Measurements from ENCODE around the gene PMEPA1. TPM values are rescaled to one million over a fixed set of nuclear protein-coding genes. Genes with fewer than 3 reads are reported as not detected.

The PMEPA1 gene
- total RNA-seq, 1 donor from 2014 or later = 62.5 TPM

DNA sequence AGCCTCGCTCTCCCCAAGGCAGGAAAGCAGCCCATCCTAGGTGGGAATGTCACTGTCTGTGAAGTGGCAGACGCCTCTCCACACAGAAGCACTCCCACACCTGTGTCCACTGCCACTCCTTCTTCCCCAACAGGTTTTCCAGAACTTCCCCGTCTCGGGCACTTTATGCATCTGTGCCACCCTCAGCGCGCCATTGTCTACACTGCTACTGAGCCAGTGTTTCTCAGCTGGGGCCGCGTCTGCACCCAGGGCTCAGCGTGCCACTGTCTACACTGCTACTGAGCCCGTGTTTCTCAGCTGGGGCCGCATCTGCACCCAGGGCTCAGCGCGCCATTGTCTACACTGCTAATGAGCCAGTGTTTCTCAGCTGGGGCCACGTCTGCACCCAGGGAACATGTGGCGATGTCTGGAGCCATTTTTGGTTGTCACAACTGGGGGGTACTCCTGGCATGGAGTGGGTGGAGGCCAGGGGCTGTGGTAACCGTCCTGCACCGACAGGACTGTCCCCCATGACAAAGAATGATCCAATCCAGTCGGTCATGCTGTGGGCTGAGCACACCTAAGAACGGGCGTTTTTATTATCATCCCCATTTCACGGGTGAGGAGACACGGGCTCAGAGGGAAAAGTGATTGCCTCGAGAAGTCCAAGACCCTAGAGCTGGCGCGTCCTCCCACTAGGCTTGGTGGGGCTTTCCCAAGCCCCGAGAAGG lies 47.9 kb downstream of the PMEPA1 start:
- no peak overlapping the region for H3K4me3 ChIP-seq (ENCODE audit: low read depth, low read length)
- TF ChIP-seq, protein P1, sequence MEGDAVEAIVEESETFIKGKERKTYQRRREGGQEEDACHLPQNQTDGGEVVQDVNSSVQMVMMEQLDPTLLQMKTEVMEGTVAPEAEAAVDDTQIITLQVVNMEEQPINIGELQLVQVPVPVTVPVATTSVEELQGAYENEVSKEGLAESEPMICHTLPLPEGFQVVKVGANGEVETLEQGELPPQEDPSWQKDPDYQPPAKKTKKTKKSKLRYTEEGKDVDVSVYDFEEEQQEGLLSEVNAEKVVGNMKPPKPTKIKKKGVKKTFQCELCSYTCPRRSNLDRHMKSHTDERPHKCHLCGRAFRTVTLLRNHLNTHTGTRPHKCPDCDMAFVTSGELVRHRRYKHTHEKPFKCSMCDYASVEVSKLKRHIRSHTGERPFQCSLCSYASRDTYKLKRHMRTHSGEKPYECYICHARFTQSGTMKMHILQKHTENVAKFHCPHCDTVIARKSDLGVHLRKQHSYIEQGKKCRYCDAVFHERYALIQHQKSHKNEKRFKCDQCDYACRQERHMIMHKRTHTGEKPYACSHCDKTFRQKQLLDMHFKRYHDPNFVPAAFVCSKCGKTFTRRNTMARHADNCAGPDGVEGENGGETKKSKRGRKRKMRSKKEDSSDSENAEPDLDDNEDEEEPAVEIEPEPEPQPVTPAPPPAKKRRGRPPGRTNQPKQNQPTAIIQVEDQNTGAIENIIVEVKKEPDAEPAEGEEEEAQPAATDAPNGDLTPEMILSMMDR (conservative IDR thresholded peaks at IDR 0.05; ENCODE audit: low read depth, low read length) = no peak
- DNase-seq (ENCODE audit: low read depth) = no peak

DNA sequence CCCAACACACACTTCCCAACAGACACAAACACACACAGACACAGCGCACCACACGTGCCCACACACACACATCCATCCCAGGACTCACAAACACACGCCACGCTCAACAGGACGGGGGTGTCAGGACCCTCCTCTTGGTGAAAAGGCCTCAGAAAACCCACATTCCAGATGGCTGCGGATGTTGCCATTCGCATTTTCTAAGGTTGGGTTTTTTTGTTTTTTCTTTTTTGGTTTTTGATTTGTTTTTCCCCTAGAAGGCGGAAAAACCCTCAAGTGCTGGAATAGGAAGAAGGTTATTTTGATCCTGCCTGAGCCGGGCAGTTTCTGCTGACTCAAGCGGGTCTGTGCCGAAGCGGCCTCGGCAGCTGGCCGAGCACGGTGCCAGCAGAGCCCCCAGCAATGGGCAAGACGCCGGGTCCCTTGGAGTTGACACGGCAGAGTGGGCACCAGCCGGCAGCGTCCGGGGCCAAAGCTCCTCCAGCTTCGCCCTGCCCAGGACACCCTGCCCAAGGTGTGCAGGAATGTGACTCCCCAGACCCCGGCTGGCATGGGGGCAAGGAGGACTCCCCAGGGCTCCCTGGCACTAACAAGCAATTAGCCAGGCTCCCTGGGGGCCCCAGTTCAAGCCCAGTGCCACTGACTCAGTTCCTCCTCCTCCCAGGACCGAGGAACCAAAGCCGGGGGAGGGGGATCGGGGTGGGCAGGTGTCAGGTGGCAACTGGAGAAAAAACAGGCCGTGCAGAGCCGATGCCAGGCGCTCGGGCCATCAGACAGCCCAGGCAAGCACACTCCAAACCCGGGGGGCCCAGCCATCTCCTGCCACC lies 48.7 kb downstream of the PMEPA1 start:
- no peak overlapping the region for H3K4me3 ChIP-seq (ENCODE audit: low read depth, low read length)
- TF ChIP-seq, protein P1 (conservative IDR thresholded peaks at IDR 0.05; ENCODE audit: low read depth, low read length) = no peak
- DNase-seq (ENCODE audit: low read depth) = no peak

DNA sequence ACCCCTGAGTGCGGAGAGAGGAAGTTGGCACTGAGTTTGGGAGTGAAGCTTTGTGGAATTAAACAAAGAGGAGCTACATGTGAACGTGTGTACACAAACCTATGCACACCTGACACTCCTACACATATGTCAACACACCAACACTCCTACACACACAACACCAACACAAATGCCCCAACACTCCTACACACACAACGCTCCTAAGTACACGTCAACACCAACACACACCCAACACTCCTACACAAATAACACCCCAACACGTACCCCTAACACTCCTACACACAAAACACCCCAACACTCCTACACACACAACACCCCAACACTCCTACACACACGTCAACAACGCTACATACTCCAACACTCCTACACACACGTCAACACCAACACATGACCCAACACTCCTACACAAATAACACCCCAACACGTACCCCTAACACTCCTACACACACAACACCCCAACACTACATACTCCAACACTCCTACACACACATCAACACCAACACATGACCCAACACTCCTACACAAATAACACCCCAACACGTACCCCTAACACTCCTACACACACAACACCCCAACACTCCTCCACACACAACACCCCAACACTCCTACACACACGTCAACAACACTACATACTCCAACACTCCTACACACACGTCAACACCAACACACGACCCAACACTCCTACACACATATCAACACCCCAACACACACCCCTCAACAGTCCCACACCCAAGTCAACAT lies 49.5 kb downstream of the PMEPA1 start:
- TF ChIP-seq, protein P1 (conservative IDR thresholded peaks at IDR 0.05; ENCODE audit: low read depth, low read length) = no peak
- no peak overlapping the region for H3K4me3 ChIP-seq (ENCODE audit: low read depth, low read length)
- no peak for DNase-seq (ENCODE audit: low read depth)

DNA sequence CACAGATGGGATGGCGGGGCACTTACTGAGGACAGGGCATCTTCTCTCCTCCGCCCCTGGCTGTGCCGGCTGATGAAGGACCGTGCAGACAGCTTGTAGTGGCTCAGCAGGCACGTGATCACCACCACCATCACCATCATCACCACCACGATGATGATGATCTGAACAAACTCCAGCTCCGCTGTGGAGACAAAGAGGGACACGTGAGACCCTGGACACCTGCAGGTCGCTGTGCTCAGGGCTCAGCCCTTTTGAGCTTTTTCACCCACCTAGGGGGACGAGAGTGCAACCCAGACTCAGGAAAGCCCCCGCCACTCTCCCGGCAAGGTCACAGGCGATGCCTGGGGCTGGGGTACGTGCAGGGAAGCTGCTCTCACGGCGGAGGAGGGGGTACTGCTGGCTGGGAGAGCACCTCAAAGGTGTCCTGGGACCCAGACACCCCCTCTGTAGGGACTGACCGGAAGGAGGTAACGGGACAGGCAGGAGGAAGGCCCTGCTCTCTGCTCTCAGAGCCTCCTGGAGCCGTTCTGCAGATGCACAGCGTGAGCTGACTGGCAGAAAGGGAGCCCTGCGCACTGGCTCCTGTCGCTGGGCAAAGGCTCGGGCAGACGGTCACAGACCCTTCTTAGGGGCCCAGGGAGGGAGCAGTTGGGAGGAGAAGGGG lies 50.2 kb downstream of the PMEPA1 start:
- TF ChIP-seq, protein P1 (conservative IDR thresholded peaks at IDR 0.05; ENCODE audit: low read depth, low read length) = no peak
- no peak for DNase-seq (ENCODE audit: low read depth)

DNA sequence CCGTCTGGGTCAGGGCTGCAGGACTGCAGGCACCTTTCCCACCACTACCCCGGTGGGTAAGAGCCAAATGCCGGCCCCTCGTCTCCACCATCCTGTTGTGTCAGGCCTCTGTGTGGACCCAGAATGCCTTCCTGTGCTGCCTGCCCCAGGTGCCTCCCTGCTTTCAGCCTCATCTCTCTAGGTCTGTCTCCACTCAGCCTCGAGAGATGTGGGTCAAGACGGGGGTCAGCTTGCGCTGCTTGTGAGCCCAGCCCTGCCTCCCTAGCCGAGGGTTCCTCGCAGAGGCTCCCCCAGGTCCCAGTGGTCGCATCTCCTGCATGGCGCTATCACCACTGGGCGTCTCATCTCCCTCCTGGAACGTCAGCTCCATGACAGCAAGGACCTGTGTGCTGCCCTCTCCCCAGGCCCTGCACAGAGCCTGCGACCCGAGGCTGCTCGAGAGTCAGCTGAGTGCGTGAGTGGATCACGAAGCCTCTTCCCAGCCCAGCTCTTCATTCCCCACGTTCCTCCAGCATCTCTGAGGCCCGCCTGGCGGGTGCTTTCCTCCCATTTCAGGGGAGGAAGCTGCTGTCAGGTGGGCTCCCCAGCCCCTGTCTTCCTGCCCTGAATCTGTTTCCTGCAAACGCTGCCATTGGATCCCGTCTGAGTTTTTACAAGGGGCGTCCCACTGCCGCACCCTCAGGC lies 50.8 kb downstream of the PMEPA1 start:
- H3K4me3 ChIP-seq (ENCODE audit: low read depth, low read length) = no peak overlapping the region
- TF ChIP-seq, protein P1 (conservative IDR thresholded peaks at IDR 0.05; ENCODE audit: low read depth, low read length) = no peak
- DNase-seq (ENCODE audit: low read depth) = no peak

More for the DNA sequence above, 50.2 kb downstream of the PMEPA1 start:
- no peak overlapping the region for H3K4me3 ChIP-seq (ENCODE audit: low read depth, low read length)

DNA sequence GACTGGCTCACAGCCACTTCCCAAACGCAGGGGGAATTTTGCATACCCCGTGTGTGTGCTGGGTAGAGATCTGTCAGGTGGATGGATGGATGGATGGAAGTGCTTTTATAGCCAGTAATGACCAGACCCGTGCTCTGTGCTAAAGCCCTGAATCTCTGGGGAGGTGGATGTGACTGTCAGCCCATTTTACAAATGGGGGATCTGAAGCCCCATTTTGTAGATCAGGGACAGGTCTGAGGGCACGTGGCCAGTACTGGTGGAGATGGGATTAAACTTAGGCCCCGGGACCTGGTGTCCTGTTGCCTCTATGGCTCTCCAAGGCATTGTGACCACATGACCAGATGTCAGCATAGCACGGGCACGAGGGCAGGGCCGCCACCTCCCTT lies 51.4 kb downstream of the PMEPA1 start:
- no peak for DNase-seq (ENCODE audit: low read depth)
- H3K4me3 ChIP-seq (ENCODE audit: low read depth, low read length) = no peak overlapping the region

More for the DNA sequence above, 51.4 kb downstream of the PMEPA1 start:
- TF ChIP-seq, protein P1 (conservative IDR thresholded peaks at IDR 0.05; ENCODE audit: low read depth, low read length) = no peak
